Urinary bladder (tissue), 4 donors: Measurements from ENCODE around the gene TCOF1. TPM values are rescaled to one million over a fixed set of nuclear protein-coding genes. Genes with fewer than 3 reads are reported as not detected.

Experiments
- DNase-seq: peaks from one replicate; pipeline ENCODE4 v3.0.0-alpha.2; 2015; ENCODE audit errors: extremely low spot score
- H3K27ac ChIP-seq: one replicate; pipeline ENCODE4 v1.5.1; 2013; ENCODE audit warnings: low read depth, mild to moderate bottlenecking, moderate library complexity
- H3K36me3 ChIP-seq: one replicate; pipeline ENCODE4 v1.6.1; 2013; ENCODE audit warnings: mild to moderate bottlenecking, moderate library complexity; ENCODE audit not compliant: insufficient read depth
- H3K4me1 ChIP-seq: one replicate; pipeline ENCODE4 v1.6.1; 2013; ENCODE audit warnings: mild to moderate bottlenecking, moderate library complexity; ENCODE audit not compliant: insufficient read depth
- H3K4me3 ChIP-seq: one replicate; pipeline ENCODE4 v1.5.1; 2013; ENCODE audit warnings: low read depth, low read length
- WGBS: extraction: QIAGEN DNeasy Blood & Tissue Kit; methylation state at CpG from one replicate; pipeline ENCODE4 v1.1.7; 2013; 5-methylcytosine and 5-hydroxymethylcytosine counted together
- polyA plus RNA-seq: library from polyadenylated mRNA; stranded (reverse); fragments of 200-250 nt; gene quantifications from one replicate; pipeline ENCODE4 v1.2.3, GENCODE V29; 2013
- total RNA-seq: library from RNA; depleted of rRNA; stranded (reverse); fragments of >200 nt; gene quantifications from one replicate; pipeline ENCODE4 v1.2.3, GENCODE V29; 2014
- donor health status: healthy with polysubstance abuse.
- donor health status: healthy.

The TCOF1 gene
- total and polyA plus RNA-seq, 2 donors: 11.9 to 22.8 TPM

GRCh38 chr5:150434464-150434863, 77.0 kb downstream of the TCOF1 start:
- no peaks in the 10 kb centered on the region for H3K4me1 ChIP-seq
- H3K36me3 ChIP-seq: no peaks in the 10 kb centered on the region
- no peak for DNase-seq
- no peak overlapping the region for H3K4me3 ChIP-seq
- H3K27ac ChIP-seq: no peak overlapping the region
- 22% methylated on average over 6 of the region's 6 CpGs for WGBS

GRCh38 chr5:150436141-150436680, 78.7 kb downstream of the TCOF1 start:
- Histone ChIP-seq H3K27ac (no peak overlapping the region), H3K4me3 (no peak overlapping the region), H3K4me1 (no peaks in the 10 kb centered on the region), H3K36me3 (no peaks in the 10 kb centered on the region)
- 19% methylated on average over 13 of the region's 13 CpGs for WGBS
- DNase-seq: no peak

DNA sequence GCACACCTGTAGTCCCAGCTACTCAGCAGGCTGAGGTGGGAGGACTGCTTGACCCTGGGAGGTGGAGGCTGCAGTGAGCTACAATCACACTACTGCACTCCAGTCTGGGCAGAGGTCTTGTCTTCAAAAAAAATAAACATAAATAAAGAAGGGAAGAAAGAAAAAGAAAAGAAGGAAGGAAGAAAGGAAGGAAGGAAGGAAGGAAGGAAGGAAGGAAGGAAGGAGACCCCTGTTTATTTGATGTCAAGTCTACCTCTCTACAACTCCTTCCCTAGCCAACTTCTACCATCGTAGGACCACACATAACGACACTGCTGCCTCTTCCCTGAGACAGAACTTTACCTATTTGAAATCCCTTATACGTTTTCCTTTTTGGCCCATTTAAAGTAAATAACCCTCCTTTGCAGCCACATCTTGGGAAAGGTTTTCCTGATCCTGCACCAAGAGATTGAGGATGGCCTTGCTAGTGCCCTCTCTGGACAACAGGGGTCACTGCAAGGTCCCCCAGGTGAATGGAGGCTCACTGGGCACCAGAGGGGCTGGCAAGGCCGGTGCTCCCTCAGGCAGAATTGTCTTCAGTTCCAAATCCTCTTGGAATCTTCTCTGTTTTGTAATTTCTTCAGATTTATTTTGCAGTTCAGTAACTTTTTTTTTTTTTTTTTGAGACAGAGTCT, 81.5 kb downstream of the TCOF1 start:
- WGBS: 50% methylated on average over 4 of the region's 4 CpGs
- Histone ChIP-seq H3K36me3 (peaks cover 3% of the 10 kb centered on the region), H3K27ac (no peak overlapping the region), H3K4me1 (no peaks in the 10 kb centered on the region), H3K4me3 (no peak overlapping the region)
- DNase-seq: no peak

- no peak for DNase-seq
- no peak overlapping the region for H3K27ac ChIP-seq
- no peak overlapping the region for H3K4me3 ChIP-seq
- peaks cover 6% of the 10 kb centered on the region for H3K36me3 ChIP-seq
- no peaks in the 10 kb centered on the region for H3K4me1 ChIP-seq
- 87% methylated on average over 12 of the region's 12 CpGs for WGBS
Observed at GRCh38 chr5:150440948-150441812, 83.7 kb downstream of the TCOF1 start.

DNA sequence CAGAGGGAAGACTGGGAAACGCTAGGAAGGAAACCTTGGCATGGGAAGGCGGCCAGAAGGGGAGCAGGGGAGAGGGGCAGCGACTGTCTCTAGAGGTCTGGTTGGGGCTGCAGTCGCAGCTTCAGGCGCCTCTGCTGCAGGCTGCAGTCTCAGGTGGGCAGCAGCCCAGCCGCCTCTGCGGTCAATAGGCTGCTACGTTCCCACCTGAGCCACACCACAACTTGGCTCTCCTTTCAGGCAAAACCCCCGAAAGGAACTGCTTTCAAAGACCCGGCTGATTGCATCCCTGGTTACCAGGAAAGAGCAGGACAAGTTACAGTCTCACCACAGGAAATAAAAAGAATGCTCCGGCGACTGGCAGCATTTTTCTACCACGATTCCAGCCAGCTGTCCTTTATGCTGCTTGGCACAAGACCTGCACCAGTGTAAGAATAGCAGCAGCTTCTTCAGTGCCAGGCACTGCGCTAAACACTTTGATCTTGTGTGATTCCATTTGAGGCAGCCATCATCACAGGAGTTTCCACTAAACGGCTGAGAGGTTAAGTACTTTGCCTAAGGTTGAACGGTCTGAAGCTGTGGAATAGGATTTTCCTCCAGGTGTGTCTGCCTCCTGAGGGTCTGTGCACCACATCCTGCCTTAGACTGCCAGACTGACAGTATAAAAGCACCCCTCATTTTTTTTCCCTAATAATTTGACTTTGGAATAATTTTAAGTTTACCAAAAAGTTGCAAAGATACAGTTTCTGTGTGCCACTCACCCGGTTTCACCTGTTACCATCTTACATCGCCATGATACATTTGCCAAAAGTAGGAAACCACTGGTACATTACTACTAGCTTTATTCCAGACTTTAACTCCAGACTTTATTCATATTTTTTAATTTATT, 84.6 kb downstream of the TCOF1 start:
- H3K4me1 ChIP-seq: no peaks in the 10 kb centered on the region
- no peak overlapping the region for H3K4me3 ChIP-seq
- no peak for DNase-seq
- peaks cover 9% of the 10 kb centered on the region for H3K36me3 ChIP-seq
- H3K27ac ChIP-seq: no peak overlapping the region
- WGBS: 56% methylated on average over 18 of the region's 18 CpGs

DNA sequence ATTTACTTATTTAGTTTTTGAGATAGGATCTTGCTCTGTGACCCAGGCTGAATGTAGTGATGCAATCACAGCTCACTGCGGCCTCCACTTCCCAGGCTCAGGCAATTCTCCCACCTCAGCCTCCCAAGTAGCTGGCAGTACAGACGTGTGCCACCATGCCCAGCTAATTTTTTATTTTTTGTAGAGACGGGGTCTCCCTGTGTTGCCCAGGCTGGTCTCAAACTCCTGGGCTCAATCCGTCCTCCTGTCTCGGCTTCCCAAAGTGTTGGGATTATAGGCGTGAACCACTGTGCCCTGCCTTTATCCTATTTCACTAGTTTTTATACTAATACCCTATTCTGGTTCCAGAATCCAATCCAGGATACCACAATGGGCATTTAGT, 85.2 kb downstream of the TCOF1 start:
- DNase-seq: no peak
- H3K36me3 ChIP-seq: peaks cover 9% of the 10 kb centered on the region
- no peak overlapping the region for H3K4me3 ChIP-seq
- 88% methylated on average over 6 of the region's 6 CpGs for WGBS
- H3K27ac ChIP-seq: no peak overlapping the region
- H3K4me1 ChIP-seq: no peaks in the 10 kb centered on the region

- Histone ChIP-seq H3K36me3 (peaks cover 9% of the 10 kb centered on the region), H3K27ac (no peak overlapping the region), H3K4me3 (no peak overlapping the region), H3K4me1 (peaks cover 2% of the 10 kb centered on the region)
- no peak for DNase-seq
- 73% methylated on average over 15 of the region's 15 CpGs for WGBS
Observed at GRCh38 chr5:150443242-150444075, 86.0 kb downstream of the TCOF1 start.

- H3K4me3 ChIP-seq: no peak overlapping the region
- no peak for DNase-seq
- 82% methylated on average over 9 of the region's 9 CpGs for WGBS
- peaks cover 4% of the 10 kb centered on the region for H3K4me1 ChIP-seq
- peaks cover 9% of the 10 kb centered on the region for H3K36me3 ChIP-seq
- no peak overlapping the region for H3K27ac ChIP-seq
Observed at GRCh38 chr5:150444770-150445169, 87.3 kb downstream of the TCOF1 start.

- Histone ChIP-seq H3K4me1 (peaks cover 4% of the 10 kb centered on the region), H3K27ac (no peak overlapping the region), H3K36me3 (peaks cover 9% of the 10 kb centered on the region), H3K4me3 (no peak overlapping the region)
- DNase-seq: no peak
- 90% methylated on average over 2 of the region's 2 CpGs for WGBS
Observed at GRCh38 chr5:150446088-150446487, 88.6 kb downstream of the TCOF1 start.

GRCh38 chr5:150446583-150446982, 89.1 kb downstream of the TCOF1 start:
- H3K36me3 ChIP-seq: peaks cover 9% of the 10 kb centered on the region
- no peak for DNase-seq
- H3K4me3 ChIP-seq: no peak overlapping the region
- peaks cover 4% of the 10 kb centered on the region for H3K4me1 ChIP-seq
- no peak overlapping the region for H3K27ac ChIP-seq
- WGBS: 90% methylated on average over 6 of the region's 6 CpGs

- Histone ChIP-seq H3K27ac (no peak overlapping the region), H3K36me3 (peaks cover 9% of the 10 kb centered on the region), H3K4me1 (peaks cover 4% of the 10 kb centered on the region), H3K4me3 (no peak overlapping the region)
- WGBS: 87% methylated on average over 6 of the region's 6 CpGs
- no peak for DNase-seq
Observed at GRCh38 chr5:150447188-150447587, 89.7 kb downstream of the TCOF1 start.

DNA sequence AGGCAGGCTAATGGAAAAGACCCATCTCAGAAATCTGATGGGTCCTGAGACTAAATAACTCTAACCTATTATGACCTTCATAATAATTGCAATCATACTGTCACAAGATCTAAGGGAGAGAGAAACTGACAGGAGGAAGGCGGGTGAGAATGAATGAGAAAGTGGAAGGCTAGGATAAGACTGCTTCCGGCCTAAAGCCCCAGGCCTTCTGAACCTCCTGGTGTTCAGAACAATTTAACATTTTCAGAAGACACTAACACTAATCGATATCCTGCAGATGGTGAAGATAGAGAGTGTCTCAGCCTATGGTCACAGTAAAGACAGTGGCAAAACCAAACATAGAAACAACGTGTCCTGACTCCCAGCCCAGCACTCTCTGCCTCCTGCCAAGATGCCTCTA, 90.8 kb downstream of the TCOF1 start:
- 26% methylated on average over 4 of the region's 4 CpGs for WGBS
- no peak for DNase-seq
- H3K27ac ChIP-seq: no peak overlapping the region
- H3K4me3 ChIP-seq: peak overlapping the region; percentile 72
- H3K36me3 ChIP-seq: peaks cover 9% of the 10 kb centered on the region
- H3K4me1 ChIP-seq: peaks cover 4% of the 10 kb centered on the region
